ENCODE results near the gene FRMD3. TPM values are rescaled to one million over a fixed set of nuclear protein-coding genes. Genes with fewer than 3 reads are reported as not detected.

Gene FRMD3
- total and polyA plus RNA-seq, 4 donors = 1.8 to 7.4 (median 6.0) TPM

DNA sequence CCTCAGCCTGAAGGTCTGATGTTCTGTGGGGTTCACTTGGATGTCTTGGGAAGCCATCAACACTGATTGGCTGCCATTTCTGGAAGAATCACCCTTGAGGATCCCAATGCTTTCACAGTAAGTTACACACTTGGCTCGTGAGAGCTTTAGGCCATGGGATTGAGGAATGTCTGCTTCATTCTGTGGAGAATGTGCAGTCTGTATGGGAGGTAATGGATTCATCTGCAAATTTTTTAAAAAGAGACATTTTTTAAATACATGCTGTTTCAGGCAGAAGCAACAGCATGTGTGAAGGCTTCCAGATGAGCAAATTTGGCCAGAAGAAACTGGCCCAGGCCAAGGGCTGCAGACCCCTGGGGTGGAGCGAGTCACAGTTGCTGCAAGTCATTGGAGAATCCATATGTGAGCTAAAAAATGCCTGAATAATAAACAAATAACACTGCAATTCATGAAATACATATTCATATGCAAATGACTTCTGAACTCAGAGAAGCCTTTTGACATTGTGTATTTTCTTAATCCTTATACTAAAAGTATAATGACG is 328.9 kb downstream of the FRMD3 start:
- ATAC-seq (ENCODE audit: low FRiP score) (no peak), DNase-seq (no peak)
- intact Hi-C loops (cut with DNase I) = loop anchor here in 1 of 2 donors (5.0 kb wide), 1 partner anchor 333 kb away; no protein-coding TSS in a partner anchor
- Histone ChIP-seq H3K4me3 (ENCODE audit: low read length in 2 of 2) (no peak overlapping the region), H3K27me3 (ENCODE audit: control insufficient read depth in 1 of 2, insufficient read depth in 2 of 2, low read length in 1 of 2) (no peaks in the 10 kb centered on the region), H3K4me1 (ENCODE audit: control insufficient read depth in 1 of 2, insufficient read depth in 2 of 2, low read length in 2 of 2) (no peaks in the 10 kb centered on the region), H3K36me3 (ENCODE audit: control insufficient read depth in 1 of 2, insufficient read depth in 2 of 2, low read length in 1 of 2) (no peaks in the 10 kb centered on the region), H3K9me3 (ENCODE audit: control insufficient read depth, low read length) (no peaks in the 10 kb centered on the region), H3K27ac (ENCODE audit: low read depth in 1 of 2, low read length in 2 of 2) (no peak overlapping the region)
- WGBS, 2 donors = 90 to 94% methylated on average over 3 of the region's 3 CpGs

DNA sequence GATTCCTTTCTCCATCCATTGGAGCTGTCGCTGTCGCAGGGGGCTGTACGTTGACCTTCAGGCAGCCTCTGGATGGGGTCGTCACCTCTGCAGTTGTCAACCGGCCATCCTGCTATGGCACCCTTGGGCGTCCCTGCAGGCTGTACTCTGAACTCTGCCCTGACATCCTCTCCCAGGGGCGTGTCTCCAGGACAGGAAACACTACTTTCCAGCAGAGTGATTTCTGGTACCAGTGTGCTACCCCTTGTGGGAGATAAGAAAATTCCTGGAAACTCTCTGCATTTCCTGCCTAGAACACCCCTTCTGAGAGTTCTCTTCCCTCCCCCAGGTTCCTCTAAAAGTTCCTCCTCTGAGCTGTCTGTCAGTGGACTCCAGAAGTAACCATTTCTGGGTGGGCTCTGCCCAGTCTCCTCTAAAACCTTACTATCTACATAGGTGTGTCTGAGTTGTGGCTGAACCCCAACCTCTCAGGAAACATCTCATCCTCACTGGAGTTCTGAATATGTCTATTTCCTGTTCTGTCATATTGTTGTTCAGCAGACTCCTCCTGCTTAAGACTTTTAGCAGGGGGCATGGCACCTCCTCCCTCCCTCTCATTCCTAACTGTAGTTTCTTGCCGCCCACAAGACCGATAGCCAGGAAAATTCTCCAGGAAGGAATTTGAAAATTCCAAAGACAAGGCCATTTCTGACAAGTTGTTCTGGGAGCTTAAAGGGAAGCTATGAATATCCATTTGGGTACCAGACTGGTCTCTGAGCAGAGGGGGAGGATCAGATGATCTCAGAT is 329.9 kb downstream of the FRMD3 start:
- no peak overlapping the region for H3K4me3 ChIP-seq (ENCODE audit: low read length in 2 of 2)
- 69 to 71% methylated on average over 9 of the region's 9 CpGs for WGBS, 2 donors
- no peaks in the 10 kb centered on the region for H3K36me3 ChIP-seq (ENCODE audit: control insufficient read depth in 1 of 2, insufficient read depth in 2 of 2, low read length in 1 of 2)
- no peaks in the 10 kb centered on the region for H3K9me3 ChIP-seq (ENCODE audit: control insufficient read depth, low read length)
- no peaks in the 10 kb centered on the region for H3K4me1 ChIP-seq (ENCODE audit: control insufficient read depth in 1 of 2, insufficient read depth in 2 of 2, low read length in 2 of 2)
- intact Hi-C loops (cut with DNase I) = loop anchor here in 1 of 2 donors (5.0 kb wide), 1 partner anchor 334 kb away; no protein-coding TSS in a partner anchor
- DNase-seq (no peak), ATAC-seq (ENCODE audit: low FRiP score) (no peak)
- no peak overlapping the region for H3K27ac ChIP-seq (ENCODE audit: low read depth in 1 of 2, low read length in 2 of 2)
- no peaks in the 10 kb centered on the region for H3K27me3 ChIP-seq (ENCODE audit: control insufficient read depth in 1 of 2, insufficient read depth in 2 of 2, low read length in 1 of 2)

DNA sequence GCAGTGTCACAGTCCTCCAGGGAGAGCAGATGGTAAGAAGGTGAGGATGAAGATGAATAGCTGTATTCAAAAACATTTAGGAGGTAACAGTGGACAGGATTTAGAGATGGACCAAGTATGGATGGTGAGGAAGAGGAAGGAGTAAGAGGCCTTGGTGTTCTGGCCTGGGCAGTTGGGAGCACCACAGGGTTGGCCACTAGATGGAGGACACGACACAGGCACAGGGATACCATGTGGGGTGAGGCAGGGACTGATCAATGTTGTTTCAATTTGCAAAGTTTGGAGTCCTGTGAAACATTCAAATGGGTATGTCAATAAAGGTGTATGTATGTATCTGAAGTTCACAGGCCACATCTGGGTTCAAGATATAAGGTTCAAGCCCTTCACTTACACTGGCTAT is 334.2 kb downstream of the FRMD3 start:
- no peaks in the 10 kb centered on the region for H3K27me3 ChIP-seq (ENCODE audit: control insufficient read depth in 1 of 2, insufficient read depth in 2 of 2, low read length in 1 of 2)
- intact Hi-C loops (cut with DNase I) = no loop called here
- no peak overlapping the region for H3K27ac ChIP-seq (ENCODE audit: low read depth in 1 of 2, low read length in 2 of 2)
- DNase-seq (no peak), ATAC-seq (ENCODE audit: low FRiP score) (no peak)
- 76 to 93% methylated on average over 1 of the region's 1 CpG for WGBS, 2 donors
- H3K36me3 ChIP-seq (ENCODE audit: control insufficient read depth in 1 of 2, insufficient read depth in 2 of 2, low read length in 1 of 2) = no peaks in the 10 kb centered on the region
- no peaks in the 10 kb centered on the region for H3K4me1 ChIP-seq (ENCODE audit: control insufficient read depth in 1 of 2, insufficient read depth in 2 of 2, low read length in 2 of 2)
- H3K9me3 ChIP-seq (ENCODE audit: control insufficient read depth, low read length) = no peaks in the 10 kb centered on the region
- no peak overlapping the region for H3K4me3 ChIP-seq (ENCODE audit: low read length in 2 of 2)

DNA sequence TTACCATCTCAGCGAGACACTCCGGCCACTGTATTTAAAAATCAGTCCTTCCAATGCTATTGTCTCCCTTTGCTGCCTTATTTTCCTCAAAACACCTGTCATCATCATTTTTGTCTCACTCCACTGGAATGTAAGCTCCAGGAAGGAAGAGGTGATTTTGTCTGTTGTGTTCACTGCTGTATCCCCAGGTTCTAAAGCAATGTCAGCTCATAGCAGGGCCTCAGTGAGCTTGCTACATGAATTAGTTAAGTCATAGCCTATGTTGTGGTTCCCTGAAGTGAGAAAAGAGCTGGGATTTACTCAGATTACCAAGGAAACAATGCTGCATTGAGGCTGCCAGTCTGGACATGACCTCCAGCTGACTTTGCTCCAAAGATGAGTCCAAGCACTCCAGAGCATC is 337.7 kb downstream of the FRMD3 start:
- intact Hi-C loops (cut with DNase I) = no loop called here

DNA sequence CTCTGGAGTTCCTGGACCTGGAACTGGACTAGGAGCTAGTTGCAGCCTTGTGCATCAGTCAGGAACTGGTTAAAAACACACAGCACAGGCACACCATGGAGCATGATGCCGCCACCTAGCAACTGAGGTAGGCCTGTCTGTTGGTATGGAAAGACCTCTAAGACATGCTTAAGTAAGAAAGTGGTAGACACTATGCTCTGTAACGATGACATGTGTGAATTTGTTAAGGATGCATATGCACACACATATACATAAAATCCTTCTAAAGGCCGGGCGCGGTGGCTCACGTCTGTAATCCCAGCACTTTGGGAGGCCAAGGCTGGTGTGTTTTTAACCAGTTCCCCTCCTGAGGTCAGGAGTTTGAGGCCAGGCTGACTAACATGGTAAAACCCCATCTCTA is 338.4 kb downstream of the FRMD3 start:
- ATAC-seq (ENCODE audit: low FRiP score) = no peak
- no peak overlapping the region for H3K4me3 ChIP-seq (ENCODE audit: low read length in 2 of 2)
- 75 to 79% methylated on average over 6 of the region's 6 CpGs for WGBS, 2 donors
- H3K4me1 ChIP-seq (ENCODE audit: control insufficient read depth in 1 of 2, insufficient read depth in 2 of 2, low read length in 2 of 2) = no peaks in the 10 kb centered on the region
- intact Hi-C loops (cut with DNase I) = no loop called here
- DNase-seq = no peak
- no peaks in the 10 kb centered on the region for H3K36me3 ChIP-seq (ENCODE audit: control insufficient read depth in 1 of 2, insufficient read depth in 2 of 2, low read length in 1 of 2)
- no peaks in the 10 kb centered on the region for H3K9me3 ChIP-seq (ENCODE audit: control insufficient read depth, low read length)
- no peaks in the 10 kb centered on the region for H3K27me3 ChIP-seq (ENCODE audit: control insufficient read depth in 1 of 2, insufficient read depth in 2 of 2, low read length in 1 of 2)
- H3K27ac ChIP-seq (ENCODE audit: low read depth in 1 of 2, low read length in 2 of 2) = no peak overlapping the region

More for the DNA sequence above, 337.7 kb downstream of the FRMD3 start:
- 96 to 100% methylated on average over 2 of the region's 2 CpGs for WGBS, 2 donors
- Histone ChIP-seq H3K4me3 (ENCODE audit: low read length in 2 of 2) (no peak overlapping the region), H3K27ac (ENCODE audit: low read depth in 1 of 2, low read length in 2 of 2) (no peak overlapping the region), H3K27me3 (ENCODE audit: control insufficient read depth in 1 of 2, insufficient read depth in 2 of 2, low read length in 1 of 2) (no peaks in the 10 kb centered on the region), H3K4me1 (ENCODE audit: control insufficient read depth in 1 of 2, insufficient read depth in 2 of 2, low read length in 2 of 2) (no peaks in the 10 kb centered on the region), H3K36me3 (ENCODE audit: control insufficient read depth in 1 of 2, insufficient read depth in 2 of 2, low read length in 1 of 2) (no peaks in the 10 kb centered on the region), H3K9me3 (ENCODE audit: control insufficient read depth, low read length) (no peaks in the 10 kb centered on the region)
- ATAC-seq (ENCODE audit: low FRiP score) = no peak
- no peak for DNase-seq

DNA sequence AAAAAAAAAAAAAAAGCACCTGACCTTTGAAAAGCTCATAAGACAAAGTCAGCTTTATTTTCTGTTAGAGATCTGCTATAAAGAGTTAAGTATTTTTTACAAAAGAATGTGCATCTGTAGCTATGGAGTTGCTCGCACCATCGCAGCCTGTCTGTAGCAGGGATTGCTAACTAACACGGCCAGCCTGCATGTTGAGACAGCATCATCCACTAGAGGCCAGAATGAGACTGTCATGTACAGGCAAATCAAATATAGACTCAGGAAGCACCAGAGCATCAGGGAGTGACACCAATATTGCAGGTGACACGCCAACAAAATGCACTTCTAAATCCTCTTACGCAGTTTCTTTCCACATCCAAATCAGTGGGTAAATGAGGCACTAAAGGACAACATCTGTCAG is 339.0 kb downstream of the FRMD3 start:
- intact Hi-C loops (cut with DNase I) = no loop called here
- no peak for DNase-seq
- no peak overlapping the region for H3K27ac ChIP-seq (ENCODE audit: low read depth in 1 of 2, low read length in 2 of 2)

DNA sequence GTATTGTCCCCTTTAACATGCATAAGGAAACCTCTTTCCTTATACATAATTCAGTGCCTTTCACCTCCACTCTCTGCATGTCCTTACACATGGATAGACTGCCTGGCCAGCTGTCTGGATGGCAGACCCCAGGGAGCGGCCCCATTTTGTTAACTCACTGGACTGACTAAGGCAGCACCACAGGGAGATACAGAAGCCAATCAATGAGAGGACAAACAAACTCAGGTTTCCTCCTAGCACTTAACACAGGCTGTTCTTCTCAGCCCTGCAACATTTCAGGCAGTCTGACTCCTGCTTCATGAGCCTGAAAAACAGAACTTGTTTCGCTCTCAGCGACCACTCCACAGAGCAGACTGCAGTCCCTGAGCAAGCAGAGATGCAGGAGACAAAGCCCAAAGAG is 339.8 kb downstream of the FRMD3 start:
- Histone ChIP-seq H3K9me3 (ENCODE audit: control insufficient read depth, low read length) (no peaks in the 10 kb centered on the region), H3K27ac (ENCODE audit: low read depth in 1 of 2, low read length in 2 of 2) (no peak overlapping the region), H3K27me3 (ENCODE audit: control insufficient read depth in 1 of 2, insufficient read depth in 2 of 2, low read length in 1 of 2) (no peaks in the 10 kb centered on the region), H3K4me3 (ENCODE audit: low read length in 2 of 2) (no peak overlapping the region), H3K4me1 (ENCODE audit: control insufficient read depth in 1 of 2, insufficient read depth in 2 of 2, low read length in 2 of 2) (no peaks in the 10 kb centered on the region), H3K36me3 (ENCODE audit: control insufficient read depth in 1 of 2, insufficient read depth in 2 of 2, low read length in 1 of 2) (no peaks in the 10 kb centered on the region)
- WGBS, 2 donors = 25 to 30% methylated on average over 3 of the region's 3 CpGs
- ATAC-seq (ENCODE audit: low FRiP score) (no peak), DNase-seq (no peak)
- intact Hi-C loops (cut with DNase I) = no loop called here

More for the DNA sequence above, 339.0 kb downstream of the FRMD3 start:
- Histone ChIP-seq H3K4me3 (ENCODE audit: low read length in 2 of 2) (no peak overlapping the region), H3K36me3 (ENCODE audit: control insufficient read depth in 1 of 2, insufficient read depth in 2 of 2, low read length in 1 of 2) (no peaks in the 10 kb centered on the region), H3K27me3 (ENCODE audit: control insufficient read depth in 1 of 2, insufficient read depth in 2 of 2, low read length in 1 of 2) (no peaks in the 10 kb centered on the region), H3K9me3 (ENCODE audit: control insufficient read depth, low read length) (no peaks in the 10 kb centered on the region), H3K4me1 (ENCODE audit: control insufficient read depth in 1 of 2, insufficient read depth in 2 of 2, low read length in 2 of 2) (no peaks in the 10 kb centered on the region)
- ATAC-seq (ENCODE audit: low FRiP score) = peak; percentile 78
- 18 to 20% methylated on average over 5 of the region's 5 CpGs for WGBS, 2 donors

DNA sequence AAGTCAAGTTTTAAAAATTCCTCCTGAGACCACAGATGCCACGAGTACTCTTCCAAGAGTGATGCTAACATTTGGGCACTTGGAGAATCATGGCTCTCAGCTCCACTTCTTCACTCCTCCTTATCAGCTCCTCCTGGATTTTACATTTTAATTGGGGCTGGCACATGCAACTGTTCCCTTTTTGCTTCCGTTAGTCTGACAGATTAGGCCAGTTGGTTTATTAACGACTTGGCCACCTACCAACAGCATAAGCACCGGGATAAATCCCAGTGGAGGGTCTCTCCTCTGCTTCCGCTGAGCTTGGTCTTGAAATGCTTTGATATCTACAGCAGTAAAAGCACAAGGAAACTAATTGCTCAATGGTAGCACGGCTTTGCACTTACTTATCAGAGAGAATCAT is 340.6 kb downstream of the FRMD3 start:
- Histone ChIP-seq H3K27ac (ENCODE audit: low read depth in 1 of 2, low read length in 2 of 2) (no peak overlapping the region), H3K27me3 (ENCODE audit: control insufficient read depth in 1 of 2, insufficient read depth in 2 of 2, low read length in 1 of 2) (no peaks in the 10 kb centered on the region)
- WGBS, 2 donors = 20 to 24% methylated on average over 6 of the region's 6 CpGs

DNA sequence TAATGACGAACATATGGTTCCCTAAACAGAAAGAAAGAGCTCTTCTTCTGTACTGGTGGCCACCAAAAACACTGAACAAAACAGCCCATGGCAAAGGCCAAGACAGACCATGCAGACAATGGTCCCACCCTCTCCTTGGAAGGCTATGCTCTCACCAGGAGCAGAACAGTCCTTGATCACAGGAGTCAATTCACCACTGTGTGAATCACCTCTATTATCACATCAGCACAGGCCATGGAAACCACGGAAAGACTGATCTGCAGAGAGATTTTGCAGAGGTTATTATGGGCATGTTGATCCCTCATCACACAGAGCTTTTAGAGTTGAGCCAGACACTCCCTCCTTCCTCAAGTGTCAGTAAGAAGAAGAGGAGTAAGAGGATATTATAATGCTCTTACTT is 341.3 kb downstream of the FRMD3 start:
- ATAC-seq (ENCODE audit: low FRiP score) = no peak
- Histone ChIP-seq H3K4me3 (ENCODE audit: low read length in 2 of 2) (no peak overlapping the region), H3K27ac (ENCODE audit: low read depth in 1 of 2, low read length in 2 of 2) (no peak overlapping the region), H3K36me3 (ENCODE audit: control insufficient read depth in 1 of 2, insufficient read depth in 2 of 2, low read length in 1 of 2) (no peaks in the 10 kb centered on the region), H3K4me1 (ENCODE audit: control insufficient read depth in 1 of 2, insufficient read depth in 2 of 2, low read length in 2 of 2) (no peaks in the 10 kb centered on the region), H3K27me3 (ENCODE audit: control insufficient read depth in 1 of 2, insufficient read depth in 2 of 2, low read length in 1 of 2) (no peaks in the 10 kb centered on the region), H3K9me3 (ENCODE audit: control insufficient read depth, low read length) (no peaks in the 10 kb centered on the region)
- intact Hi-C loops (cut with DNase I) = no loop called here
- 86 to 93% methylated on average over 2 of the region's 2 CpGs for WGBS, 2 donors
- no peak for DNase-seq

More for the DNA sequence above, 340.6 kb downstream of the FRMD3 start:
- intact Hi-C loops (cut with DNase I) = no loop called here
- H3K9me3 ChIP-seq (ENCODE audit: control insufficient read depth, low read length) = no peaks in the 10 kb centered on the region
- DNase-seq (no peak), ATAC-seq (ENCODE audit: low FRiP score) (no peak)
- H3K36me3 ChIP-seq (ENCODE audit: control insufficient read depth in 1 of 2, insufficient read depth in 2 of 2, low read length in 1 of 2) = no peaks in the 10 kb centered on the region
- H3K4me3 ChIP-seq (ENCODE audit: low read length in 2 of 2) = no peak overlapping the region
- H3K4me1 ChIP-seq (ENCODE audit: control insufficient read depth in 1 of 2, insufficient read depth in 2 of 2, low read length in 2 of 2) = no peaks in the 10 kb centered on the region
